ENCODE measurements around the gene KDM3A.

Gene KDM3A

DNA sequence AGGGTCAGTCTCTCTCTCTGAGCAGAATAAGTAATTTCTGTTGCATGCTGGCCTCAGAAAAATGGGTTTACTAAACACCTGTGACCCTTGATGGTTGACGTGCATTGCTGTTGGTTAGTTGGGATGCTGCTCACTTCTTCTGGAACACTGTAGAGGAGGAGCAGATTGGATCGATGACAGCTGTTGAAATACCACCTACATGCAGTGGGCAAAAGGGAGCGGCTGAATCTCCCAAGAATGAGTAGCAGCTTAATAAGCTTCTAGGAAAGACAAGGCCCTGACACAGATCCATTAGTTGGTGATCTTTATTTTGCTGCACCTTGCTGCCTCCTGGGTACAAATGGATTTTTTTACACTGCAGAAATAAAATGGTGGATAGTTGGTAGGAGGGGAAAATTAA is 43.2 kb downstream of the KDM3A start:
- no peak overlapping the region for H3K4me3 ChIP-seq (replicated peaks; ENCODE audit: low read depth, low read length)
- DNase-seq (ENCODE audit: low read depth) = no peak

DNA sequence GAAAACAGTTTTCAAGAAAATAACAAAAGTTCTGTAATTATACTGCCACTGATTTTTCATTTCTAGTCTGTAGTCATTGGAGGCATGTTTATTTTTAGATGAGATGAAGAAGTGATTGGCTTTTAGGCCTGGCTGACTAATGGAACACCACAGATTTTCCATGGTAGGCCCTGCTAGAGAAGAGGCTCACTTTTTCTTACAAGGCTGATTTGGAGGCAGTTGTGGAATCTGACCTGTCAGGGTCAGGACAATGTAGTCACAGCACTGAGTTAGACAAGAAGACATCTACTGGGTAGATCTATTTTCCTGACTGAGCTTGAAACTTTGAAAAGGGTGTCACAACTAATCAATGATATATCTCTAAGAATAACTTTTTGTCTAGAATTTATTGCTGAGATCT is 43.9 kb downstream of the KDM3A start:
- no peak for DNase-seq (ENCODE audit: low read depth)
- TF ChIP-seq, protein P1, sequence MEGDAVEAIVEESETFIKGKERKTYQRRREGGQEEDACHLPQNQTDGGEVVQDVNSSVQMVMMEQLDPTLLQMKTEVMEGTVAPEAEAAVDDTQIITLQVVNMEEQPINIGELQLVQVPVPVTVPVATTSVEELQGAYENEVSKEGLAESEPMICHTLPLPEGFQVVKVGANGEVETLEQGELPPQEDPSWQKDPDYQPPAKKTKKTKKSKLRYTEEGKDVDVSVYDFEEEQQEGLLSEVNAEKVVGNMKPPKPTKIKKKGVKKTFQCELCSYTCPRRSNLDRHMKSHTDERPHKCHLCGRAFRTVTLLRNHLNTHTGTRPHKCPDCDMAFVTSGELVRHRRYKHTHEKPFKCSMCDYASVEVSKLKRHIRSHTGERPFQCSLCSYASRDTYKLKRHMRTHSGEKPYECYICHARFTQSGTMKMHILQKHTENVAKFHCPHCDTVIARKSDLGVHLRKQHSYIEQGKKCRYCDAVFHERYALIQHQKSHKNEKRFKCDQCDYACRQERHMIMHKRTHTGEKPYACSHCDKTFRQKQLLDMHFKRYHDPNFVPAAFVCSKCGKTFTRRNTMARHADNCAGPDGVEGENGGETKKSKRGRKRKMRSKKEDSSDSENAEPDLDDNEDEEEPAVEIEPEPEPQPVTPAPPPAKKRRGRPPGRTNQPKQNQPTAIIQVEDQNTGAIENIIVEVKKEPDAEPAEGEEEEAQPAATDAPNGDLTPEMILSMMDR (IDR thresholded peaks at IDR 0.05; ENCODE audit: low read length, missing control alignments) = no peak
- no peak overlapping the region for H3K4me3 ChIP-seq (replicated peaks; ENCODE audit: low read depth, low read length)

More for the DNA sequence above, 43.2 kb downstream of the KDM3A start:
- TF ChIP-seq, protein P1 (IDR thresholded peaks at IDR 0.05; ENCODE audit: low read length, missing control alignments) = no peak

DNA sequence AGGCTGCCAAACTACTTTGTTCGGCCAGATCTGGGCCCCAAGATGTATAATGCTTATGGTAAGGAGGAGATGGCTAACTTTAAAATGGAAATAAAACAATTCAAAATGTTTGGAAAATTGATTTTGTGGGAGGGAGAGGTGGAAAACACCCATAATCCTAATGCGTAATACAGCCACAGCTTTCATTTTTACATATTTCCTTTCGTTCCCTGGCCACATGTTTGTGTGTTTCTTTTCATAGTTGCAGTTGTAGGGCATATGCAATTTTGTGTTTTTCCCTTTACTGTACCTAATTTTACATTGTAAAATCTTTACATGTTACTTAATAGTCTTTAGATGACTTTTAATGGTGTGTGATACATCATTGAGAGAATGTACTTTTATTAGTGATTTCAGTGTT is 44.6 kb downstream of the KDM3A start:
- no peak for DNase-seq (ENCODE audit: low read depth)
- TF ChIP-seq, protein P1 (IDR thresholded peaks at IDR 0.05; ENCODE audit: low read length, missing control alignments) = no peak
- no peak overlapping the region for H3K4me3 ChIP-seq (replicated peaks; ENCODE audit: low read depth, low read length)

DNA sequence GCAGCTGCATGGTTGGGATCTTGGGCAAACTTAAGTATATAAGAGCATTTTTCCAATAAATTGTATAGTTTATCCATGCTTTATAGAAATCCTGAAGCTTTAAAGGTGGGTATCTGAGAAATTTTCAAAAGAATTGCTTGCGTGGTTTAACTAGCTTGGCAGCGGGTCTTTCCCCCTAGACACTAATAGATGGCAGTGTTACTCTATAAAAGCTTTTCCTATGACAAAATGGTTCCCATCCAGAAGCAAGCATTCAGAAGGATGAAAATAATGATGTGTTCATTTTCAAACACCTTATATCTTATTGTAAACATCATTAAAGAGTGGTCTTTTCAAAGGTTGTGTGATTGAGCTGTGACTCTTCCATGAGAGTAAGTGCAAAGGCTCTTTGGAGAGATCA is 45.9 kb downstream of the KDM3A start:
- DNase-seq (ENCODE audit: low read depth) = no peak
- TF ChIP-seq, protein P1 (IDR thresholded peaks at IDR 0.05; ENCODE audit: low read length, missing control alignments) = no peak

DNA sequence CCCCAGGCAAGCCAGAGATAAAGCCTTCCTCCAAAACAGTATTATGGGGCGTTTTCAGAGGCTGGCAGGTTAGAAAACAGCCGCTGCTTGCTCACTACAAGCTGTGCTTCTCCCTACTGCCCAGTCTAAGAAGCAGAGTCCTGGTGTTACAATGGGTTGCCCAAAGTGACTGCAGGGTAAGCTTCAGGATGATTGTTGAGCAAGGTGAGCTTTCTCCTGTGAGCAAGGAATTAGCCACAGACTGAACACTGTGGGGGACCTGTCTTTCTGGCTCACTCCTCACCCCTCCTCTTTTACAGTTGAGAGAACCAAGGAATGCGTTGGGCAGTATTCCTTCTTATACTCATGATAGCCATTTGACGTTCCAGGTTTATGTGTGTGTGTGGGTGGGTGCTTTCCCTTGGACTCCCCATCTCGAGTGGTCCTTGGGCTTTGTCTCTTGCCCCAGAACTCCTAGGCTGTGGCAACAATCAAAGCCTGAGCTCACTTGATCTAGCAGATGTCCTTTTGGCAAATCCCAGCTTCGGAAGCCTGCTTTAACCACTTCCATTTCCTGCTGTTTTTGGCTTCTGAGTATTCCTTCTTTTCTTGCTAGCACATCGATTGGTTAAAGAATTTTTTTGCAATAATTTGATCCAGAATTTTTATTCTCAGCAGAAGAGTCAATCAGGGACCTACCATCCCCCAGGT is 47.5 kb downstream of the KDM3A start:
- no peak overlapping the region for H3K4me3 ChIP-seq (replicated peaks; ENCODE audit: low read depth, low read length)
- no peak for DNase-seq (ENCODE audit: low read depth)
- TF ChIP-seq, protein P1 (IDR thresholded peaks at IDR 0.05; ENCODE audit: low read length, missing control alignments) = no peak

More for the DNA sequence above, 45.9 kb downstream of the KDM3A start:
- no peak overlapping the region for H3K4me3 ChIP-seq (replicated peaks; ENCODE audit: low read depth, low read length)

DNA sequence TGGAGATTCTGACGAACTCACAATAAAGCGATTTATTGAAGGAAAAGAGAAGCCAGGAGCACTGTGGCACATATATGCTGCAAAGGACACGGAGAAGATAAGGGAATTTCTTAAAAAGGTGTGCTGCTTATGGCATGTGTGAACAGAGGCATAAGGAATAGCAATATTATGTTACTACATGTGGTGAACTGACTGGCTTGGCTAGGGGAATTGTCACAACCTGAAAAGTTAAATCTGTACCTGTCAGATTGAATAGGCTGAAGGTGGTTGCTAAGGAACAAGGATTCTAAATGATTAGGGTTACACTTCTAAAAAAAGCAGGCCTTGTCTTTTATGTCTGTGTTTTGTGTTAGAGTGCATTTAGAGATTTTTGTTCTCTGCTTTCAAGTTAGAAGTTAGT is 48.4 kb downstream of the KDM3A start:
- H3K4me3 ChIP-seq (replicated peaks; ENCODE audit: low read depth, low read length) = no peak overlapping the region
- no peak for DNase-seq (ENCODE audit: low read depth)
- TF ChIP-seq, protein P1 (IDR thresholded peaks at IDR 0.05; ENCODE audit: low read length, missing control alignments) = no peak

DNA sequence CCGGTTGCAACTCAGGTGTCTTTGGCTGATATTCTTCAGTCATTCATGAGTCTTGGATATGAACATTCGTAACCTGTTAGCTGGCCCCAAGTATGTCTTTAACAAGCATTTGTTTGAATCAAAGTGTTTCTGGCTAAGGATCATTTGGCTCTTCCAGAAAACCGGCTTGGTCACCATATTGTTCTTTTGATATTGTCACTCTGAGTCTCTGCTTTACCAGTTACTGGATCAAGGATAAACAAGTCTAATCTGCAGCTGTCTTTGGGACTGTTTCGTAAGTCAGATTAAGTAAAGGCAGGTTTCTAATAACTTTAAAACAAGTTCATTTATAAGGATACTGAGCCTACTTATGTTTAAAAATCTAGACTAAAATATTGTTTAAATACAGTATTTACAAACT is 49.1 kb downstream of the KDM3A start:
- H3K4me3 ChIP-seq (replicated peaks; ENCODE audit: low read depth, low read length) = no peak overlapping the region
- DNase-seq (ENCODE audit: low read depth) = no peak
- TF ChIP-seq, protein P1 (IDR thresholded peaks at IDR 0.05; ENCODE audit: low read length, missing control alignments) = no peak
